WTC11 (cell line): ENCODE measurements around the gene LRRC75B.

ENCODE experiments used
- CTCF ChIP-seq: fragments of 200-600 bp; IDR thresholded peaks from 2 replicates; pipeline ENCODE4 v1.8.0; 2022; ENCODE audit warnings: antibody characterized with exemption
- IRF1 ChIP-seq: sonication (generic); formaldehyde crosslinking; IDR thresholded peaks from 2 replicates; pipeline ENCODE4 v1.8.0; 2023; ENCODE audit warnings: missing genetic modification reagents
- MAX ChIP-seq: sonication (generic); formaldehyde crosslinking; IDR thresholded peaks from 2 replicates; pipeline ENCODE4 v1.8.0; 2022; ENCODE audit warnings: mild to moderate bottlenecking, missing genetic modification reagents
- SP1 ChIP-seq: sonication (generic); formaldehyde crosslinking; conservative IDR thresholded peaks from 2 replicates; pipeline ENCODE4 v1.8.1; 2022; ENCODE audit warnings: missing genetic modification reagents

GRCh38 chr22:24580276-24580675, 12.6 kb downstream of the LRRC75B start:
- TF ChIP-seq MAX (no peak), CTCF (no peak), IRF1 (CRISPR knock-in tag) (no peak), SP1 (CRISPR knock-in tag) (no peak)
